ENCODE results near the gene STX3. TPM values are rescaled to one million over a fixed set of nuclear protein-coding genes. Genes with fewer than 3 reads are reported as not detected.

The STX3 gene
- total and polyA plus RNA-seq, 2 of the 8 experiments (the other 6 are each of a cell fraction or from before 2014, with no cell fraction given) = 50.5 to 56.1 TPM

DNA sequence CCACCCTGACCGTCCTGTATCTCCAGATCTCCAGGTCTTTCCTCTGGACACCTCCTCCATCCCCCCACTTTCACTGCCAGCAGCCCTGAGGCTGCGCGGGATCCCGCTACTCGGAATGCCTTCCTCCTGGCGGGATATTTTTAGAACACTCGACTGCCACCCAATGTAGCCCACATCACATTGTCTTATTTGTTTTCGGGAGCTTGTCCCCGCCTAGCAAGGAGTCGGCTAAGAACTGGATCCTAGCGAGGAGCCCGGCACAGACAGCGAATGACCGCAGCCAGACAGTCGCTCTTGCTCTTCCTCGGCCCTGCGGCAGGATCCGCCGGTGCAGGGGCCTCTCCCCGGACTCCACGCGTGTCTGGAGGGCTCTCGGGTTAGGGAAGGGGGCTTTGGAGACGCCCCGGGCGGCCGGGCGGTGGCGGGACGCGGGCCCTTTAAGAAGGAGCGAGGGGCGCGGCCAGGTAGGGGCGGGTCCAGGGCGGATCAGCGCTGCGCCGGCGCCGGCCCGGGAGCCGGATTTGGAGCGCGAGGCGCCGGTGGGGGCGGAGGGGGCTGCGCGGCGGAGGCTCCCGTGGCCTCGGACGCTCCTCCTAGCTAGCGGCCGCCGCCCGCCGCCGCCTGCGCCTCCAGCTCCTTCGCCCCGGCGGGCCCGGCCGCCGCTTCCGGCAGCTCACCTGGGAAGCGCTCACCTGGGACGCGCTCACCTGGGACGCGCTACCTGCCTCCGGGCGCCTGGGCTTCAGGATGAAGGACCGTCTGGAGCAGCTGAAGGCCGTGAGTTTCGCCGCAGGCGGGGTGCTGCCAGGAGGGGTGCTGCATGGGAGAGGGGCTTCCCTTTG, at the start of gene STX3 (continued):
- TF ChIP-seq HDAC6 (IDR thresholded peaks at IDR 0.05; ENCODE audit: low read depth, low read length) (no peak), JUND (IDR thresholded peaks at IDR 0.05; ENCODE audit: low read length) (no peak), ASH2L (IDR thresholded peaks at IDR 0.05; ENCODE audit: low read length) (no peak), RFX5 (IDR thresholded peaks at IDR 0.05; ENCODE audit: borderline replicate concordance, low read depth, low read length) (no peak), RNF2 (IDR thresholded peaks at IDR 0.05; ENCODE audit: borderline replicate concordance, low read depth, low read length, missing control alignments, poor library complexity, severe bottlenecking) (no peak), SP1 (IDR thresholded peaks at IDR 0.05; ENCODE audit: low read depth, low read length) (no peak), SIN3A (conservative IDR thresholded peaks at IDR 0.05 in 1 of 2, IDR thresholded peaks at IDR 0.05 in 1 of 2; ENCODE audit: low read depth in 1 of 2, low read length in 2 of 2) (peak in 1 of 2 experiments; percentile 87; a peak in 2 of 4 replicates), CREB1 (IDR thresholded peaks at IDR 0.05) (no peak), MAFK (IDR thresholded peaks at IDR 0.05; ENCODE audit: low read depth, low read length) (no peak), SUZ12 (IDR thresholded peaks at IDR 0.05; ENCODE audit: low read length) (no peak), SIRT6 (IDR thresholded peaks at IDR 0.05; ENCODE audit: low read length) (no peak), SP4 (IDR thresholded peaks at IDR 0.05; ENCODE audit: low read length) (no peak), EZH2 (IDR thresholded peaks at IDR 0.05; ENCODE audit: low read depth, low read length, severe bottlenecking) (no peak), CBX8 (IDR thresholded peaks at IDR 0.05; ENCODE audit: borderline replicate concordance, low read depth, low read length) (no peak), SP2 (IDR thresholded peaks at IDR 0.05; ENCODE audit: low read length) (no peak), POLR2AphosphoS5 (IDR thresholded peaks at IDR 0.05; ENCODE audit: low read depth, low read length) (peak; percentile 22; the same call in 1 of the 2 replicates), BACH1 (IDR thresholded peaks at IDR 0.05; ENCODE audit: low read length) (no peak), SIX5 (IDR thresholded peaks at IDR 0.05; ENCODE audit: low read depth, low read length) (no peak), GTF2F1 (IDR thresholded peaks at IDR 0.05; ENCODE audit: borderline replicate concordance, low read depth, low read length) (no peak), CEBPB (IDR thresholded peaks at IDR 0.05; ENCODE audit: low read depth, low read length) (no peak), RBBP5 (IDR thresholded peaks at IDR 0.05; ENCODE audit: borderline replicate concordance, low read depth, low read length) (peak; percentile 53; the same call in 1 of the 2 replicates), KDM5A (IDR thresholded peaks at IDR 0.05; ENCODE audit: low read length) (no peak), EP300 (IDR thresholded peaks at IDR 0.05; ENCODE audit: borderline replicate concordance in 1 of 2, low read depth in 2 of 2, low read length in 2 of 2) (no peak), BRCA1 (IDR thresholded peaks at IDR 0.05; ENCODE audit: low read depth, low read length) (no peak)
- TF ChIP-seq, protein P1, sequence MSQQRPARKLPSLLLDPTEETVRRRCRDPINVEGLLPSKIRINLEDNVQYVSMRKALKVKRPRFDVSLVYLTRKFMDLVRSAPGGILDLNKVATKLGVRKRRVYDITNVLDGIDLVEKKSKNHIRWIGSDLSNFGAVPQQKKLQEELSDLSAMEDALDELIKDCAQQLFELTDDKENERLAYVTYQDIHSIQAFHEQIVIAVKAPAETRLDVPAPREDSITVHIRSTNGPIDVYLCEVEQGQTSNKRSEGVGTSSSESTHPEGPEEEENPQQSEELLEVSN (IDR thresholded peaks at IDR 0.05) = 0 out of 2 replicates have a peak, but pooled peaks have one; percentile 4

Data from H1 (cell line).